Skeletal muscle tissue (tissue), 4 donors: ENCODE data around the gene FOXE1. TPM values are rescaled to one million over a fixed set of nuclear protein-coding genes. Genes with fewer than 3 reads are reported as not detected.

ENCODE experiments used
- H3K27ac ChIP-seq: one replicate; pipeline ENCODE4 v1.7.0; 2013; ENCODE audit warnings: mild to moderate bottlenecking, low read depth, low read length, inconsistent platforms
- H3K27me3 ChIP-seq, 3 donors: one replicate each; pipeline ENCODE4 v1.7.0; 2013; ENCODE audit warnings: low read length in 3 of 3; ENCODE audit not compliant: control insufficient read depth in 3 of 3, insufficient read depth in 3 of 3
- H3K36me3 ChIP-seq, 3 donors: one replicate each; pipeline ENCODE4 v1.7.0; 2013; ENCODE audit warnings: low read length in 3 of 3; ENCODE audit not compliant: control insufficient read depth in 3 of 3, insufficient read depth in 3 of 3
- H3K4me1 ChIP-seq, 3 donors: one replicate each; pipeline ENCODE4 v1.7.0; 2013; ENCODE audit warnings: low read length in 3 of 3, mild to moderate bottlenecking in 3 of 3; ENCODE audit not compliant: control insufficient read depth in 3 of 3, insufficient read depth in 3 of 3
- H3K4me3 ChIP-seq, 3 donors: one replicate each; pipeline ENCODE4 v1.7.0; 2013; ENCODE audit warnings: low read length in 3 of 3
- H3K9ac ChIP-seq, 3 donors: one replicate each; pipeline ENCODE4 v1.7.0; 2013; ENCODE audit warnings: low read length in 3 of 3, mild to moderate bottlenecking in 3 of 3, moderate library complexity in 2 of 3, low read depth in 1 of 3
- H3K9me3 ChIP-seq, 3 donors: one replicate each; pipeline ENCODE4 v1.7.0; 2013; ENCODE audit warnings: low read length in 3 of 3; ENCODE audit not compliant: control insufficient read depth in 3 of 3
- total RNA-seq: library from RNA; depleted of rRNA; stranded (reverse); fragments of >200 nt; gene quantifications from one replicate; pipeline ENCODE4 v1.2.3, GENCODE V29; 2014
- donor health status: Osteomylitis.

Gene FOXE1
- total RNA-seq, 1 donor from 2014 or later, result not detected

- Histone ChIP-seq H3K36me3 (no peaks in the 10 kb centered on the region), H3K27ac (no peak overlapping the region), H3K4me1 (peaks cover 10 to 16% (median 12%) of the 10 kb centered on the region in 3 donors), H3K9ac (no peak overlapping the region), H3K4me3 (peak overlapping the region in 2 of 3 donors; percentile 54 to 60), H3K9me3 (no peaks in the 10 kb centered on the region), H3K27me3 (peaks cover 86 to 98% (median 93%) of the 10 kb centered on the region in 3 donors)
These were observed 1.0 kb downstream of the FOXE1 start for GRCh38 chr9:97853844-97854695.

GRCh38 chr9:97854696-97855485, 1.9 kb downstream of the FOXE1 start:
- Histone ChIP-seq H3K27ac (no peak overlapping the region), H3K36me3 (no peaks in the 10 kb centered on the region), H3K4me3 (no peak overlapping the region), H3K27me3 (peaks cover 86 to 98% (median 93%) of the 10 kb centered on the region in 3 donors), H3K9ac (no peak overlapping the region), H3K4me1 (peaks cover 10 to 16% (median 12%) of the 10 kb centered on the region in 3 donors), H3K9me3 (no peaks in the 10 kb centered on the region)

- Histone ChIP-seq H3K36me3 (no peaks in the 10 kb centered on the region), H3K9me3 (no peaks in the 10 kb centered on the region), H3K27ac (no peak overlapping the region), H3K4me1 (peaks cover 10 to 16% (median 12%) of the 10 kb centered on the region in 3 donors), H3K27me3 (peaks cover 86 to 98% (median 94%) of the 10 kb centered on the region in 3 donors), H3K4me3 (no peak overlapping the region), H3K9ac (no peak overlapping the region)
These were observed 2.5 kb downstream of the FOXE1 start for GRCh38 chr9:97855486-97855875.

GRCh38 chr9:97855899-97856298, 2.9 kb downstream of the FOXE1 start:
- H3K4me1 ChIP-seq, result peaks cover 10 to 16% (median 12%) of the 10 kb centered on the region in 3 donors
- H3K27me3 ChIP-seq, result peaks cover 86 to 99% (median 95%) of the 10 kb centered on the region in 3 donors
- no peaks in the 10 kb centered on the region for H3K36me3 ChIP-seq
- H3K9ac ChIP-seq, result no peak overlapping the region
- no peaks in the 10 kb centered on the region for H3K9me3 ChIP-seq
- H3K4me3 ChIP-seq, result no peak overlapping the region
- H3K27ac ChIP-seq, result no peak overlapping the region

- Histone ChIP-seq H3K9me3 (no peaks in the 10 kb centered on the region), H3K27me3 (peaks cover 84 to 95% (median 93%) of the 10 kb centered on the region in 3 donors), H3K36me3 (no peaks in the 10 kb centered on the region), H3K9ac (no peak overlapping the region), H3K4me3 (no peak overlapping the region), H3K27ac (no peak overlapping the region), H3K4me1 (peaks cover 7 to 13% (median 12%) of the 10 kb centered on the region in 3 donors)
These were observed 4.0 kb downstream of the FOXE1 start for GRCh38 chr9:97856857-97857605.

- H3K4me3 ChIP-seq, result peak overlapping the region in 1 of 3 donors; percentile 7
- no peak overlapping the region for H3K27ac ChIP-seq
- H3K27me3 ChIP-seq, result peaks cover 78 to 88% (median 87%) of the 10 kb centered on the region in 3 donors
- H3K9me3 ChIP-seq, result no peaks in the 10 kb centered on the region
- no peaks in the 10 kb centered on the region for H3K36me3 ChIP-seq
- no peak overlapping the region for H3K9ac ChIP-seq
- peaks cover 3 to 11% (median 6%) of the 10 kb centered on the region in 3 donors for H3K4me1 ChIP-seq
These were observed 4.8 kb downstream of the FOXE1 start for GRCh38 chr9:97857606-97858392.

GRCh38 chr9:97858393-97858713, 5.3 kb downstream of the FOXE1 start:
- Histone ChIP-seq H3K4me3 (peak overlapping the region in 1 of 3 donors; percentile 7), H3K9me3 (no peaks in the 10 kb centered on the region), H3K4me1 (peaks cover 2 to 8% (median 3%) of the 10 kb centered on the region in 3 donors), H3K9ac (no peak overlapping the region), H3K27me3 (peaks cover 76 to 86% (median 86%) of the 10 kb centered on the region in 3 donors), H3K36me3 (no peaks in the 10 kb centered on the region), H3K27ac (no peak overlapping the region)

GRCh38 chr9:97858826-97859225, 5.8 kb downstream of the FOXE1 start:
- Histone ChIP-seq H3K4me3 (no peak overlapping the region), H3K27ac (no peak overlapping the region), H3K9me3 (no peaks in the 10 kb centered on the region), H3K36me3 (no peaks in the 10 kb centered on the region), H3K4me1 (peaks cover 0 to 6% (median 3%) of the 10 kb centered on the region in 3 donors), H3K27me3 (peaks cover 74 to 86% (median 86%) of the 10 kb centered on the region in 3 donors), H3K9ac (no peak overlapping the region)

GRCh38 chr9:97859346-97859745, 6.3 kb downstream of the FOXE1 start:
- no peak overlapping the region for H3K9ac ChIP-seq
- H3K9me3 ChIP-seq, result no peaks in the 10 kb centered on the region
- H3K36me3 ChIP-seq, result no peaks in the 10 kb centered on the region
- H3K27ac ChIP-seq, result no peak overlapping the region
- peaks cover 0 to 6% (median 3%) of the 10 kb centered on the region in 3 donors for H3K4me1 ChIP-seq
- no peak overlapping the region for H3K4me3 ChIP-seq
- H3K27me3 ChIP-seq, result peaks cover 78 to 80% (median 80%) of the 10 kb centered on the region in 3 donors
